ENCODE results near the gene EDRF1. TPM values are rescaled to one million over a fixed set of nuclear protein-coding genes. Genes with fewer than 3 reads are reported as not detected.

EDRF1 gene
- polyA plus RNA-seq, 6 donors from 2014 or later, result 10.7 to 16.8 (median 14.0) TPM

GRCh38 chr10:125792342-125793300 is 73.1 kb downstream of the EDRF1 start:
- Mint-ChIP-seq H3K27ac (peak overlapping the region in 1 of 6 donors; percentile 24), H3K36me3 (peaks cover 26 to 41% of the 10 kb centered on the region in 2 donors), H3K9me3 (no peaks in the 10 kb centered on the region), H3K4me3 (no peak overlapping the region), H3K4me1 (no peaks in the 10 kb centered on the region), H3K27me3 (no peaks in the 10 kb centered on the region)
- no peak for DNase-seq
- no peak for ATAC-seq (ENCODE audit: low read depth in 2 of 2)

DNA sequence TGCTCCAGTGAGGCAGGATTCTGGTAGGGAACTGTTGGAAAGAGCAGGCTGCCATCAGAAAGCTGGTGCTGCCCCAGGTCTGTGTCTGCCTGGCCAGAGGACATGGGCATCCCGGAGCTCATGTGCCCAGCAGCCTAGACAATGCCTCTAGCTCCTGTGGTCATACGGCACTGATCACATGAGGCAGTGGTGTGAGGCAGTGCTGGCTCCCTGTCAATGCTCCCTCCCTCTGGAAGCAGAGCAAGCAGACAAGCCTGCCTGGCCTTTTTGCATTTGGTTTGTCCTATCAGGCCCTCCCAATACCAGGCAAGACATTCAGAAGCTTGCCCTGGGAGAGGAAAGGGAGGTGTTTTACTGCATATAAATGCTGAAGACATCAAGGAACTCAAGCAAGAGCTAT is 75.6 kb downstream of the EDRF1 start:
- H3K27ac Mint-ChIP-seq, result no peak overlapping the region
- no peak overlapping the region for H3K4me3 Mint-ChIP-seq
- no peaks in the 10 kb centered on the region for H3K4me1 Mint-ChIP-seq
- H3K9me3 Mint-ChIP-seq, result no peaks in the 10 kb centered on the region
- ATAC-seq (ENCODE audit: low read depth in 2 of 2) (no peak), DNase-seq (no peak)
- peaks cover 22 to 39% of the 10 kb centered on the region in 2 donors for H3K36me3 Mint-ChIP-seq
- H3K27me3 Mint-ChIP-seq, result no peaks in the 10 kb centered on the region

DNA sequence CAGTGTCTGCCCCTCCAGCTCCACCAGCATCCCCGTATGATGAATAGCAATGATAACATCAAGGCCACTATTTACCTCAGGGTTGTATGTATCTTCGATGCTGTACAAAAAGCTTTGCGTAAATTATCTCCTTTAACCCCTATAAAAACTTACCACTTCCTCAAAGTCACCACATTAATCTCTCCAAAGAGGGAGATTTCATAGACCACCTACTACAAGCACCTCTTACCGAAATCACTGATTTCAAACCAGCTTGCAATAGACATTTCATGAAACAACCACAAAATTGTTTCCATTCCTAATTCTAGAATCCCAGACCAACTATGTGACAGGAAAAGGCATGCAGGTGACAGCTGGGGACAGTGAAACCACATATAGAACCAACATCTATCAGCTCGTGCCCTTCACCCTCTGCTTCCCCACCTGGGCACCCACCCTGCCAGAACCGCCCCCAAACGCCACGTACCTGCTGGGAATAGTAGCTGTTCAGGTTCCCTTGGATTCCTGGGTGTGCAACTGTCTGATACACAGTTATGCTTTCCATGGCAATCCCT is 76.2 kb downstream of the EDRF1 start:
- H3K9me3 Mint-ChIP-seq, result no peaks in the 10 kb centered on the region
- no peak for DNase-seq
- peaks cover 19 to 38% of the 10 kb centered on the region in 2 donors for H3K36me3 Mint-ChIP-seq
- no peak overlapping the region for H3K27ac Mint-ChIP-seq
- no peak overlapping the region for H3K4me3 Mint-ChIP-seq
- H3K27me3 Mint-ChIP-seq, result no peaks in the 10 kb centered on the region
- no peak for ATAC-seq (ENCODE audit: low read depth in 2 of 2)
- no peaks in the 10 kb centered on the region for H3K4me1 Mint-ChIP-seq

DNA sequence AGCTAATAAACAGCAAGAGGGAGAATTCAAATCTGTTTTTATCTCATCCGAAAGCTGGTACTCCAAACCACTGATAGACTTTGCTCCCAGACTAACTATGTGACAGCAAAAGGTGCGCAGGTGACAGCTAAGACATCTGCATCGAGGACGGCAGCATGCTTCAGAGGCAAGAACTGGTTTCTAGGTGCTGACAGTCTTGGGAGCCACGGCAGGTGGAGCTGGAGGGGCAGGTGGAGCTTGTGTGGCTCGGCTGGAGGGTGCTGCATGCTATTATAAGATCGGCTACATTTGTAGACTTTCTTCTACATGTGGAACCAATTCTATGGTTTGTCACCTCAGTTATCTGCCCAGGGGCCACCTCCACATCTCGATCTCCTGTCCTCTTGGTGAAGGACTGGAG is 77.9 kb downstream of the EDRF1 start:
- ATAC-seq (ENCODE audit: low read depth in 2 of 2), result no peak
- Mint-ChIP-seq H3K4me1 (no peaks in the 10 kb centered on the region), H3K36me3 (peaks cover 19 to 30% of the 10 kb centered on the region in 2 donors), H3K27ac (no peak overlapping the region), H3K9me3 (no peaks in the 10 kb centered on the region), H3K27me3 (no peaks in the 10 kb centered on the region), H3K4me3 (no peak overlapping the region)
- no peak for DNase-seq

GRCh38 chr10:125797994-125798662 is 78.6 kb downstream of the EDRF1 start:
- H3K27ac Mint-ChIP-seq, result no peak overlapping the region
- ATAC-seq (ENCODE audit: low read depth in 2 of 2), result no peak

GRCh38 chr10:125799451-125800182 is 80.1 kb downstream of the EDRF1 start:
- Mint-ChIP-seq H3K4me3 (no peak overlapping the region), H3K27ac (peak overlapping the region in 1 of 6 donors; percentile 3), H3K27me3 (no peaks in the 10 kb centered on the region), H3K9me3 (no peaks in the 10 kb centered on the region), H3K4me1 (no peaks in the 10 kb centered on the region), H3K36me3 (peaks cover 7 to 18% of the 10 kb centered on the region in 2 donors)
- no peak for DNase-seq
- no peak for ATAC-seq (ENCODE audit: low read depth in 2 of 2)

More at GRCh38 chr10:125797994-125798662, 78.6 kb downstream of the EDRF1 start:
- DNase-seq, result no peak
- no peaks in the 10 kb centered on the region for H3K27me3 Mint-ChIP-seq
- H3K36me3 Mint-ChIP-seq, result peaks cover 19 to 27% of the 10 kb centered on the region in 2 donors
- H3K9me3 Mint-ChIP-seq, result no peaks in the 10 kb centered on the region
- no peaks in the 10 kb centered on the region for H3K4me1 Mint-ChIP-seq
- H3K4me3 Mint-ChIP-seq, result no peak overlapping the region

GRCh38 chr10:125801574-125801973 is 82.1 kb downstream of the EDRF1 start:
- DNase-seq, result no peak
- Mint-ChIP-seq H3K4me1 (no peaks in the 10 kb centered on the region), H3K4me3 (no peak overlapping the region), H3K27ac (no peak overlapping the region), H3K36me3 (peaks cover 13 to 16% of the 10 kb centered on the region in 2 donors), H3K9me3 (no peaks in the 10 kb centered on the region), H3K27me3 (no peaks in the 10 kb centered on the region)
- ATAC-seq (ENCODE audit: low read depth in 2 of 2), result no peak

GRCh38 chr10:125802131-125802530 is 82.6 kb downstream of the EDRF1 start:
- Mint-ChIP-seq H3K4me1 (no peaks in the 10 kb centered on the region), H3K36me3 (peaks cover 16 to 17% of the 10 kb centered on the region in 2 donors), H3K9me3 (no peaks in the 10 kb centered on the region), H3K27ac (no peak overlapping the region), H3K27me3 (no peaks in the 10 kb centered on the region), H3K4me3 (no peak overlapping the region)
- ATAC-seq (ENCODE audit: low read depth in 2 of 2) (no peak), DNase-seq (no peak)

DNA sequence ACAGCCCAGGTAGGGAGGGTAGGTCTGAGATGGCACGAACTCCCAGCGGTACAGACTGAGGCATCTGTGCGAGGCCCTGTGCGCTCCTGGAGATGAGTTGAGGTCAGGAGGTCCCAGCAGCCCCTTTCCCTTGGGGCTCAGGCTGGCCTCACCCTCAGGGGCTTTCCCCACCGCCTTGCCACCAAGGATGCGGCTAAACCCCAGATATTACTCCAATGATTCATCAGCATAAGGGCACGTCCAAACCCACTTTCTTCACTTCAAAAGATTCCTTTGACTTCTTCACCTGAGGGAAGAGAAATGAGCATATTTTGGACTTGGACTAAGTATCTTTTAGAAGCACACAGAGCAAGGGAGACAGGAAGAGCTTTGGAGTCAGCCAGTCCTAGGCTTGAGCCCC is 83.2 kb downstream of the EDRF1 start:
- Mint-ChIP-seq H3K27ac (no peak overlapping the region), H3K9me3 (no peaks in the 10 kb centered on the region), H3K36me3 (peaks cover 16 to 17% of the 10 kb centered on the region in 2 donors), H3K27me3 (no peaks in the 10 kb centered on the region), H3K4me3 (no peak overlapping the region), H3K4me1 (no peaks in the 10 kb centered on the region)
- ATAC-seq (ENCODE audit: low read depth in 2 of 2) (no peak), DNase-seq (no peak)

DNA sequence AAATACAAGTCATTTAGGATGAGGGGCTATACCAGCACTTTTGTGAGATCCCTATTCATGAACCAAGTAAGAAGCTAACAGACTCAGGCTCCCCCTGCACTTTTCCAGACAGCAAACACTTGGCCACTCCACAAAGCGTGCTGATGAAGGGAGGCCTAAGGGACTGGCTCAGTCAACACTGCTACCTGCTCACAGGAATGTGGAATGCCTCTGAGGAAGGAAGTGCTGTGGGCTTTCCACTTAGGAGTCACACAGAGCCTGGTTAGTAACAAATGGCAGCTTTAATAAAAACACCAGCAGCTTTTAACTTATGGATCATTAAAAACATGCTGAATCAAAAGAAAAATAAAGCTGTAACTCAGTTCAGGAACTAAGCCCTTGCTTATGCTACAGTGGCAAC is 88.5 kb downstream of the EDRF1 start:
- no peak for ATAC-seq (ENCODE audit: low read depth in 2 of 2)
- Mint-ChIP-seq H3K4me1 (no peaks in the 10 kb centered on the region), H3K4me3 (no peak overlapping the region), H3K9me3 (no peaks in the 10 kb centered on the region), H3K27me3 (no peaks in the 10 kb centered on the region), H3K27ac (no peak overlapping the region), H3K36me3 (peaks cover 18 to 30% of the 10 kb centered on the region in 2 donors)
- DNase-seq, result no peak

- DNase-seq, result no peak
- no peak overlapping the region for H3K4me3 Mint-ChIP-seq
- peaks cover 33 to 37% of the 10 kb centered on the region in 2 donors for H3K36me3 Mint-ChIP-seq
- no peak overlapping the region for H3K27ac Mint-ChIP-seq
- no peak for ATAC-seq (ENCODE audit: low read depth in 2 of 2)
- no peaks in the 10 kb centered on the region for H3K9me3 Mint-ChIP-seq
- H3K27me3 Mint-ChIP-seq, result no peaks in the 10 kb centered on the region
- H3K4me1 Mint-ChIP-seq, result no peaks in the 10 kb centered on the region
Measured at GRCh38 chr10:125811251-125811650, 91.7 kb downstream of the EDRF1 start.

DNA sequence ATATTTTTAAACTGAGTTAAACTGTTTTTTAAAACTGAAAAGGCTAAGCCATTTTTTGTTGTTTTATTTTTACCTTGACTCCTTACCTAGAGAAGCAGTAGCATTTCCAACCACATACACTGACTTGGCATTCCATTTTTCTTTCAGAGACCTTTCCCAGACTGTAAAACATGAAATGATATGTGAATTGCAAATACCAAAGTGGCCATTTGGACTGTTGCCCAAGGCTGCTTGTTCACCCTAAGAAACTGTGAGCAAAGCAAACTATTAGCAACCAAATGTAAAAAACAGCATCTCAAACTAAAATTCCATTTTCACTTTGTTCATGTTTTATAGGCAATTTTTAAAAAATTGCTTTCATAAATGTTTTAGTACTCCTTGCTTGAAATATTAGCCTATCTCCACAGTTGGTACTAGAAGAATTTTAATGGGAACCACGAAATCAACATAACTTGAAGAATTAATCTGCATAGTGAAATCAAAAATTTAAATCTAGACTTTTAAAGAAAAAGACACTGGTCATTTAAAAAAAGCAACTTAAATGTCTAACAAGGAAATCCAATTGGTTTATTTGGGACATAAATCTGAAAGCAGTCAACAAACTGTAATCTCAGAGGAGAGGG is 92.7 kb downstream of the EDRF1 start:
- DNase-seq, result no peak
- H3K36me3 Mint-ChIP-seq, result peaks cover 30 to 33% of the 10 kb centered on the region in 2 donors
- H3K4me3 Mint-ChIP-seq, result no peak overlapping the region
- H3K9me3 Mint-ChIP-seq, result no peaks in the 10 kb centered on the region
- H3K4me1 Mint-ChIP-seq, result no peaks in the 10 kb centered on the region
- H3K27ac Mint-ChIP-seq, result no peak overlapping the region
- no peaks in the 10 kb centered on the region for H3K27me3 Mint-ChIP-seq
- no peak for ATAC-seq (ENCODE audit: low read depth in 2 of 2)

Data from naive B cell (primary cell).